Measurements from ENCODE around the gene SCIN. TPM values are rescaled to one million over a fixed set of nuclear protein-coding genes. Genes with fewer than 3 reads are reported as not detected.

The SCIN gene
- total and polyA plus RNA-seq, 2 donors (not counting 1 experiment from before 2014, with no cell fraction given): 0.49 to 0.97 TPM

- CTCF ChIA-PET: no interaction called here
- H3K27me3 Mint-ChIP-seq: no peaks in the 10 kb centered on the region
- H3K27ac Mint-ChIP-seq: no peak overlapping the region
- no peak overlapping the region for H2AFZ ChIP-seq (ENCODE audit: insufficient read depth, low read depth, low read length, poor library complexity, severe bottlenecking)
- no peak overlapping the region for H3K4me3 Mint-ChIP-seq
- no peaks in the 10 kb centered on the region for H3K79me2 ChIP-seq (ENCODE audit: control insufficient read depth, insufficient read depth, low read length)
- no peaks in the 10 kb centered on the region for H3K27me3 ChIP-seq (replicated peaks in 1 of 4; ENCODE audit: control extremely low read depth in 1 of 4, control insufficient read depth in 3 of 4, insufficient read depth in 4 of 4, low read length in 3 of 4)
- H3K9ac ChIP-seq (ENCODE audit: low read length): no peak overlapping the region
- no peaks in the 10 kb centered on the region for H3K9me3 Mint-ChIP-seq (ENCODE audit: insufficient read depth)
- ATAC-seq (ENCODE audit: low read depth): no peak
- no peaks in the 10 kb centered on the region for H3K36me3 ChIP-seq (replicated peaks in 1 of 2; ENCODE audit: control extremely low read depth in 1 of 2, control insufficient read depth in 1 of 2, extremely low read depth in 1 of 2, insufficient read depth in 2 of 2, low read length in 1 of 2)
- no peak overlapping the region for H3K4me2 ChIP-seq (replicated peaks; ENCODE audit: low read depth, low read length, poor library complexity, severe bottlenecking)
- H3K4me1 Mint-ChIP-seq: no peaks in the 10 kb centered on the region
- no peak for TF ChIP-seq CTCF (IDR thresholded peaks at IDR 0.05)
- no peak for TF ChIP-seq EZH2 (IDR thresholded peaks at IDR 0.05; ENCODE audit: borderline replicate concordance, insufficient read depth, low read depth, low read length, poor library complexity, severe bottlenecking)
- H3K27ac ChIP-seq (ENCODE audit: low read length in 2 of 2): no peak overlapping the region
- no peak for DNase-seq
- H3K9me3 ChIP-seq (ENCODE audit: control extremely low read depth in 1 of 3, control insufficient read depth in 2 of 3, insufficient read depth in 1 of 3, low read length in 2 of 3): no peaks in the 10 kb centered on the region
- H3K4me1 ChIP-seq (ENCODE audit: control insufficient read depth in 2 of 2, insufficient read depth in 2 of 2, low read length in 2 of 2): no peaks in the 10 kb centered on the region
- no peak overlapping the region for H3K4me3 ChIP-seq (ENCODE audit: control extremely low read depth in 1 of 5, extremely low read depth in 1 of 5, insufficient read depth in 1 of 5, low read depth in 2 of 5, low read length in 4 of 5)
- POLR2A ChIA-PET: no interaction called here
- intact Hi-C loops (cut with micrococcal nuclease): no loop called here
- WGBS (ENCODE audit: insufficient coverage): 20% methylated on average over 1 of the region's 3 CpGs
- no peaks in the 10 kb centered on the region for H4K20me1 ChIP-seq (ENCODE audit: control insufficient read depth, insufficient read depth, low read length, poor library complexity, severe bottlenecking)
Observed at GRCh38 chr7:12549106-12549505, 21.4 kb upstream of the SCIN start.

GRCh38 chr7:12550956-12551355 lies 19.6 kb upstream of the SCIN start:
- no peak for ATAC-seq (ENCODE audit: low read depth)
- WGBS (ENCODE audit: insufficient coverage): no CpG with 5 or more reads among the region's 4 CpGs
- Histone ChIP-seq H3K4me2 (replicated peaks; ENCODE audit: low read depth, low read length, poor library complexity, severe bottlenecking) (no peak overlapping the region), H3K4me3 (ENCODE audit: control extremely low read depth in 1 of 5, extremely low read depth in 1 of 5, insufficient read depth in 1 of 5, low read depth in 2 of 5, low read length in 4 of 5) (no peak overlapping the region), H3K9ac (ENCODE audit: low read length) (no peak overlapping the region), H3K27me3 (replicated peaks in 1 of 4; ENCODE audit: control extremely low read depth in 1 of 4, control insufficient read depth in 3 of 4, insufficient read depth in 4 of 4, low read length in 3 of 4) (no peaks in the 10 kb centered on the region), H3K36me3 (replicated peaks in 1 of 2; ENCODE audit: control extremely low read depth in 1 of 2, control insufficient read depth in 1 of 2, extremely low read depth in 1 of 2, insufficient read depth in 2 of 2, low read length in 1 of 2) (no peaks in the 10 kb centered on the region), H3K27ac (ENCODE audit: low read length in 2 of 2) (no peak overlapping the region), H3K4me1 (ENCODE audit: control insufficient read depth in 2 of 2, insufficient read depth in 2 of 2, low read length in 2 of 2) (no peaks in the 10 kb centered on the region), H3K79me2 (ENCODE audit: control insufficient read depth, insufficient read depth, low read length) (no peaks in the 10 kb centered on the region), H3K9me3 (ENCODE audit: control extremely low read depth in 1 of 3, control insufficient read depth in 2 of 3, insufficient read depth in 1 of 3, low read length in 2 of 3) (no peaks in the 10 kb centered on the region), H4K20me1 (ENCODE audit: control insufficient read depth, insufficient read depth, low read length, poor library complexity, severe bottlenecking) (no peaks in the 10 kb centered on the region), H2AFZ (ENCODE audit: insufficient read depth, low read depth, low read length, poor library complexity, severe bottlenecking) (no peak overlapping the region)
- no peak overlapping the region for H3K4me3 Mint-ChIP-seq
- ChIA-PET CTCF (interaction anchor here (0.6 kb wide), 1 partner anchor 26 kb away, joined by 3 read pairs; no protein-coding TSS in a partner anchor), POLR2A (no interaction called here)
- intact Hi-C loops (cut with micrococcal nuclease): no loop called here
- H3K27me3 Mint-ChIP-seq: no peaks in the 10 kb centered on the region
- H3K27ac Mint-ChIP-seq: no peak overlapping the region
- TF ChIP-seq CTCF (IDR thresholded peaks at IDR 0.05) (no peak), EZH2 (IDR thresholded peaks at IDR 0.05; ENCODE audit: borderline replicate concordance, insufficient read depth, low read depth, low read length, poor library complexity, severe bottlenecking) (no peak)
- H3K4me1 Mint-ChIP-seq: no peaks in the 10 kb centered on the region
- no peak for DNase-seq
- H3K9me3 Mint-ChIP-seq (ENCODE audit: insufficient read depth): no peaks in the 10 kb centered on the region
